Vagina (tissue), 2 donors: Measurements from ENCODE around the gene PTPRD.

Source experiments
- CTCF ChIP-seq, 3 experiments: fragments of 450-650 bp in 2 of 3; fragments of 200-600 bp in 1 of 3; sonication (generic) in 1 of 3; IDR thresholded peaks; one replicate each; pipeline ENCODE4 v1.5.1; 2017 to 2019; ENCODE audit warnings: antibody characterized with exemption in 3 of 3, mild to moderate bottlenecking in 2 of 3, moderate library complexity in 2 of 3
- POLR2A ChIP-seq, 2 donors: fragments of 450-650 bp; IDR thresholded peaks; one replicate each; pipeline ENCODE4 v1.6.1; 2017; ENCODE audit warnings: antibody characterized with exemption in 2 of 2, mild to moderate bottlenecking in 2 of 2, moderate library complexity in 2 of 2
- POLR2AphosphoS5 ChIP-seq, 2 donors: sonication (generic); formaldehyde crosslinking; IDR thresholded peaks; one replicate each; pipeline ENCODE4 v1.9.0; 2017; ENCODE audit warnings: antibody characterized with exemption in 2 of 2, mild to moderate bottlenecking in 2 of 2, low read depth in 1 of 2; ENCODE audit not compliant: insufficient read depth in 1 of 2

DNA sequence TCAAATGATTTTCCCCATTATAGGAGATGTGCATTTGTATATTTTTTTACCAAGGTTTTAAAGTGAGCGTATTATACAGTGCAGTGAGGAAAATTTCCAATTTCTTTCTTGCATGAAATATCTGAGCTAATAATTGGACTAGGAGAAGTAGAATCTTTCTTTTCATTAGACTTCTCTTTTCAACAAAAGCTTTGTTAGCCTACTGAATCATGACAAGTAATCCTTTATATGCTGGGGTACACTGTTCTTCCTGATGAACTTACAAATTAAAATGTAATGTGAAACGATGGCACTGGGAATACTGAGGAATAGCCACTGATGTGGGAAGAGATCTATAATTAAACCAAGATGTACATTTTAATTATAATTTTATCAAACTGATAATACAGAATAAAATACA lies 829.6 kb downstream of the PTPRD start:
- no peak for TF ChIP-seq CTCF (IDR thresholded peaks at IDR 0.05)
- no peak for TF ChIP-seq POLR2AphosphoS5 (IDR thresholded peaks at IDR 0.05; ENCODE audit: insufficient read depth in 1 of 2, low read depth in 1 of 2)
- no peak for TF ChIP-seq POLR2A (IDR thresholded peaks at IDR 0.05)
